Mucosa of descending colon (tissue), 3 donors: Measurements from ENCODE around the gene SRRT. TPM values are rescaled to one million over a fixed set of nuclear protein-coding genes. Genes with fewer than 3 reads are reported as not detected.
A peak's percentile ranks its signal among the peaks of the same experiment; 100 is the strongest.

Experiments used
- ATAC-seq: fragments of 200-7000 bp; cut with Tn5 transposase; one replicate; pipeline ENCODE4 v1.9.1; 2020; ENCODE audit warnings: mild to moderate bottlenecking, moderate library complexity
- DNase-seq, 3 donors: peaks; one replicate each; pipeline ENCODE4 v3.0.0-alpha.2; 2020
- H3K36me3 ChIP-seq: fragments of 200-600 bp; one replicate; pipeline ENCODE4 v1.8.0; 2021; ENCODE audit warnings: low read depth, mild to moderate bottlenecking
- H3K4me1 ChIP-seq: fragments of 200-600 bp; one replicate; pipeline ENCODE4 v1.8.0; 2021; ENCODE audit warnings: low read depth, mild to moderate bottlenecking
- H3K4me3 ChIP-seq: fragments of 200-600 bp; one replicate; pipeline ENCODE4 v1.8.0; 2021; ENCODE audit warnings: mild to moderate bottlenecking
- H3K9me3 ChIP-seq: fragments of 200-600 bp; one replicate; pipeline ENCODE4 v1.8.0; 2021; ENCODE audit warnings: mild to moderate bottlenecking
- intact Hi-C, 2 donors: fragments of 100-400 bp; cut with DNase I in 1 of 2; cut with micrococcal nuclease in 1 of 2; formaldehyde crosslinking; loops; one replicate each; pipeline versions ENCODE4 v1.11.0 to v1.11.1; 2022; cut with DNase I, micrococcal nuclease
- total RNA-seq, 3 donors: library from RNA; stranded (reverse); fragmentation: NEBNext Ultra II Directional in 2 of 3; extraction: Animal tissue kit (Norgen Biotek cat#: 25700) in 2 of 3; gene quantifications; one replicate each; pipeline versions ENCODE4 v1.2.1 to v1.2.4, GENCODE V29; 2021 to 2023
- TF ChIP-seq, protein P1 (sequence below): fragments of 200-600 bp; IDR thresholded peaks from one replicate; pipeline ENCODE4 v1.8.0; 2022; ENCODE audit warnings: antibody characterized with exemption, mild to moderate bottlenecking
- donor health status: DM: no; HTN: no; CAD: no; lungs with moderate emphysema.
- donor health status: DM: no; HTN: no; CAD: no.
- donor health status: DM: no; HTN: yes; CAD: no.

The SRRT gene
- total RNA-seq, 3 donors from 2014 or later: 112 to 129 (median 120) TPM

DNA sequence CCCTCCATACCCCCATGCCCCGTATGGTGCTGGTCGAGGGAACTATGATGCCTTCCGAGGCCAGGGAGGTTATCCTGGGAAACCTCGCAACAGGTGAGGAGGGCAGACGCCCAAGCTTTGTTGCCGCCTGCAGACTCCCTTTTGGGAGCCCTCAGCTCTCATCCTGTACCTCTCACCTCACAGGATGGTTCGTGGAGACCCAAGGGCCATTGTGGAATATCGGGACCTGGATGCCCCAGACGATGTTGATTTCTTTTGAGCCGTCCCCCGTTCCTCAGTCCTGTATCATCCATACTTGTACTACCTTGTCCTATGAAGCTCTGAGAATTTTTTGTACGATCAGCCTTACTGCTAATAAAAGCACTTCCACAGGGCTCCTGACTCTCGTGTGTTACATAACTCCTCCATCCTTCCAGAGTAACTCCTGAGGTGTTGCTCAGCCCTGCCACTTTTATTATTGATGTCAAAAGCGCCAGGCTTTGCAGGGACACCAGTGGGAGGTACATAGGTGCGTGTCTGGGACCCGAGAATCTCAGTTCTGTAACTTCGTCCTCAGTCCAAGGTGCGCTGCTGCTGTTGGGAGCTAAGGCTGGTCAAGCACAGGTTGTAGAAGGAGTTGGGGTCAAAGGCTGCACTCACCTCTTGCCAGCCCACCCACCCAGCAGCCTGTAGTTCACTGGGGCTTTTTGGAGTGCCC lies 13.5 kb downstream of the SRRT start:
- TF ChIP-seq, protein P1, sequence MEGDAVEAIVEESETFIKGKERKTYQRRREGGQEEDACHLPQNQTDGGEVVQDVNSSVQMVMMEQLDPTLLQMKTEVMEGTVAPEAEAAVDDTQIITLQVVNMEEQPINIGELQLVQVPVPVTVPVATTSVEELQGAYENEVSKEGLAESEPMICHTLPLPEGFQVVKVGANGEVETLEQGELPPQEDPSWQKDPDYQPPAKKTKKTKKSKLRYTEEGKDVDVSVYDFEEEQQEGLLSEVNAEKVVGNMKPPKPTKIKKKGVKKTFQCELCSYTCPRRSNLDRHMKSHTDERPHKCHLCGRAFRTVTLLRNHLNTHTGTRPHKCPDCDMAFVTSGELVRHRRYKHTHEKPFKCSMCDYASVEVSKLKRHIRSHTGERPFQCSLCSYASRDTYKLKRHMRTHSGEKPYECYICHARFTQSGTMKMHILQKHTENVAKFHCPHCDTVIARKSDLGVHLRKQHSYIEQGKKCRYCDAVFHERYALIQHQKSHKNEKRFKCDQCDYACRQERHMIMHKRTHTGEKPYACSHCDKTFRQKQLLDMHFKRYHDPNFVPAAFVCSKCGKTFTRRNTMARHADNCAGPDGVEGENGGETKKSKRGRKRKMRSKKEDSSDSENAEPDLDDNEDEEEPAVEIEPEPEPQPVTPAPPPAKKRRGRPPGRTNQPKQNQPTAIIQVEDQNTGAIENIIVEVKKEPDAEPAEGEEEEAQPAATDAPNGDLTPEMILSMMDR: no peak
- Histone ChIP-seq H3K4me1 (peaks cover 25% of the 10 kb centered on the region), H3K4me3 (peak overlapping the region; percentile 39), H3K36me3 (peaks cover 8% of the 10 kb centered on the region), H3K9me3 (no peaks in the 10 kb centered on the region)
- no peak for ATAC-seq
- intact Hi-C loops: no loop called here
- peak in 1 of 3 donors; percentile 43 for DNase-seq

- Histone ChIP-seq H3K4me3 (peak within 1 kb of the TSS; percentile 39), H3K9me3 (no peaks in the 10 kb centered on the region), H3K36me3 (peaks cover 8% of the 10 kb centered on the region), H3K4me1 (peaks cover 25% of the 10 kb centered on the region)
- ATAC-seq (peak; percentile 48), DNase-seq (peak in 1 of 3 donors; percentile 69)
- intact Hi-C loops: no loop called here
- TF ChIP-seq, protein P1: no peak
These were observed 14.3 kb downstream of the SRRT start, which contains the start of gene UFSP1 for GRCh38 chr7:100888988-100889750. Gene UFSP1 (minus strand): TSS chr7:100889715. CDS start chr7:100889271, 444 bp downstream.

DNA sequence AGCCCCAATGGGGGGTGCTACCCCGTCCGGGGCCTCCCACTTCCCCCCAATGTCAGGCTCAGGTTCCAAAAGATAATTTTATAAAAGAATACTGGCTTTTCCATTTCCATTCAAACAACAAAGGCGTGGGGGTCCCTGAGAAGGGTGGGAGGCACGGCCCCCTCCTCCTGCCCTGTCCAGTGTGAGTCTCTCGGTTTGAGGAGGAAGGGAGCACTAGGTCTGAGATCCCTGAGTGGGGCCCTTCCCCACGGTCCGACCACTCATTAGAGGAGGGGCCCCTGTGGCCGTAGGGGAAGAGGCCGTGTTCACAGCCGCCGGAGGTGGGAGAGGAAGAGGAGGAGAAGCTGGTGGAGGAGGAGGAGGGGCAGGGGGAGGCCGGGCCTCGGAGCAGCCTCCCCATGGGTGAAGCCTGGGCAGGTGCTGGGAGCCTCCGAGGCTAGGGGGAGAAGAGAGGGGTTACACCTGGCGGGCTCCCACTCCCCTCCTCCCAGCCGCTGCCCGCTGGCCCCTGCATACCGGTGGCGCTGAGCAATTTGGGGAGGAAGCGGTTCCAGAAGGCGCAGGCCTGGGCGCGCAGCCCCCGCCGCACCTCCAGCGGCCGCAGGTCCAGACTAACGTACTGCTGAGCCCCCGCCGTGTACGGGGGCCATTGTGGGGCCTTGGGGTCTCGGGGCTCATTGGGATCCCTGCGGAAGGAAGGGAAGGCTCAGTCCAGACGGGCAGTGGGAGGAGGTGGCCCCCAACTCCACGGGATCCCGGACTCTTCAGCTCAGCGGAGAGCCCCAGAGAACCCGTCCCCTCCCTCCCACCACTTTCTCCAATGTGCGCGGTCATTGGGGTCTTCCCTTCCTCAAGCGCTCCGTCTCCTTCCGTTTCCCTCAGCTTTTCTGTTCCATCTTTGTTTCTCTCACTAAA lies 16.0 kb downstream of the SRRT start:
- ATAC-seq: no peak
- no peaks in the 10 kb centered on the region for H3K9me3 ChIP-seq
- H3K4me1 ChIP-seq: peaks cover 40% of the 10 kb centered on the region
- DNase-seq: peak in 2 of 3 donors; percentile 55 to 71
- intact Hi-C loops: no loop called here
- TF ChIP-seq, protein P1: no peak
- peaks cover 5% of the 10 kb centered on the region for H3K36me3 ChIP-seq
- no peak overlapping the region for H3K4me3 ChIP-seq

DNA sequence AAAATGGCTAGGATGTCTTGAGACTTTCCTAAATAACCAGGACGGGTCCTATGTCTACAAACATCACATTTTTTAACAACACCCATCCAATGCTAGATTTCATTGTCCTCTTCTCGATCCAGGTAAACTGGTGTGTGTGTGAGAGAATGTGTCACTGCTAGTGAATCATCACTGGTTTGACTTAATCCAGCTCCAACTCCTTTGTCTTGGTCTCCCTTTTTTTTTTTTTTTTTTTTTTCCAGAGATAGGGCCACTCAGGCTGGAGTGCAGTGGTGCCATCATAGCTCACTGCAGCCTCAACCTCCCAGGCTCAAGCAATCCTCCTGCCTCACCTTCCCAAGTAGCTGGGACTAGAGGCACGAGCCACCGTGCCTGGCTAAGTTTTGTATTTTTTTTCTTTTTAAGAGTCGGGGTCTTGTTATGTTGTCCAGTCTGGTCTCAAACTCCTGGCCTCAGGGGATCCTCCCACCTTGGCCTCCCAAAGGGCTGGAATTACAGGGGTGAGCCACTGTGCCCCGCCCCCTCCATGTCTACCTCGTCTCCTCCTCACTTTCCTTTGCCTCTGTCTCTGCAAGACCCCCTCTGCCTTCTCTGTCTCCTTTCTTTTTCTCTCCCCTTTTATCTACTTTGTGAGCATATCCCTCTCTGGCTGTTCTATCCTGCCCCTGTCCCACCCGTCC lies 16.8 kb downstream of the SRRT start:
- H3K36me3 ChIP-seq: no peaks in the 10 kb centered on the region
- peak in 1 of 3 donors; percentile 37 for DNase-seq
- no peak overlapping the region for H3K4me3 ChIP-seq
- TF ChIP-seq, protein P1: no peak
- peaks cover 48% of the 10 kb centered on the region for H3K4me1 ChIP-seq
- no peak for ATAC-seq
- intact Hi-C loops: no loop called here
- no peaks in the 10 kb centered on the region for H3K9me3 ChIP-seq
